Activated T-cell treated with anti-CD3 and anti-CD28 coated beads, Interleukin-2, amount 50 U/mL, for 4 hours (primary cell): Measurements from ENCODE around the gene PIKFYVE. TPM values are rescaled to one million over a fixed set of nuclear protein-coding genes. Genes with fewer than 3 reads are reported as not detected.
A peak's percentile ranks its signal among the peaks of the same experiment; 100 is the strongest.
"Not testable (repeated sequence)": the region's sequence is repeated elsewhere in the genome, so short reads cannot be mapped to it uniquely, and the experiment has no call there.

Experiments used
- ATAC-seq, 2 donors: fragments of 200-7000 bp; cut with Tn5 transposase; one replicate each; pipeline ENCODE4 v1.10.0; 2021
- DNase-seq: peaks from one replicate; pipeline ENCODE4 v3.0.0-alpha.2; 2020
- H3K27me3 Mint-ChIP-seq: one replicate; pipeline ENCODE4 v1.8.0; 2021; ENCODE audit warnings: low read depth, mixed read lengths
- H3K36me3 Mint-ChIP-seq: one replicate; pipeline ENCODE4 v1.8.0; 2022; ENCODE audit warnings: mixed read lengths; ENCODE audit not compliant: insufficient read depth
- H3K4me1 Mint-ChIP-seq: one replicate; pipeline ENCODE4 v1.8.0; 2021; ENCODE audit warnings: low read depth, mixed read lengths
- H3K4me3 Mint-ChIP-seq: one replicate; pipeline ENCODE4 v1.8.0; 2021; ENCODE audit warnings: mild to moderate bottlenecking, moderate library complexity, mixed read lengths
- H3K9me3 Mint-ChIP-seq: one replicate; pipeline ENCODE4 v1.8.0; 2021; ENCODE audit warnings: mixed read lengths
- total RNA-seq, 3 donors: library from RNA; stranded (reverse); gene quantifications; one replicate each; pipeline ENCODE4 v1.2.1, GENCODE V29; 2021

Gene PIKFYVE, protein sequence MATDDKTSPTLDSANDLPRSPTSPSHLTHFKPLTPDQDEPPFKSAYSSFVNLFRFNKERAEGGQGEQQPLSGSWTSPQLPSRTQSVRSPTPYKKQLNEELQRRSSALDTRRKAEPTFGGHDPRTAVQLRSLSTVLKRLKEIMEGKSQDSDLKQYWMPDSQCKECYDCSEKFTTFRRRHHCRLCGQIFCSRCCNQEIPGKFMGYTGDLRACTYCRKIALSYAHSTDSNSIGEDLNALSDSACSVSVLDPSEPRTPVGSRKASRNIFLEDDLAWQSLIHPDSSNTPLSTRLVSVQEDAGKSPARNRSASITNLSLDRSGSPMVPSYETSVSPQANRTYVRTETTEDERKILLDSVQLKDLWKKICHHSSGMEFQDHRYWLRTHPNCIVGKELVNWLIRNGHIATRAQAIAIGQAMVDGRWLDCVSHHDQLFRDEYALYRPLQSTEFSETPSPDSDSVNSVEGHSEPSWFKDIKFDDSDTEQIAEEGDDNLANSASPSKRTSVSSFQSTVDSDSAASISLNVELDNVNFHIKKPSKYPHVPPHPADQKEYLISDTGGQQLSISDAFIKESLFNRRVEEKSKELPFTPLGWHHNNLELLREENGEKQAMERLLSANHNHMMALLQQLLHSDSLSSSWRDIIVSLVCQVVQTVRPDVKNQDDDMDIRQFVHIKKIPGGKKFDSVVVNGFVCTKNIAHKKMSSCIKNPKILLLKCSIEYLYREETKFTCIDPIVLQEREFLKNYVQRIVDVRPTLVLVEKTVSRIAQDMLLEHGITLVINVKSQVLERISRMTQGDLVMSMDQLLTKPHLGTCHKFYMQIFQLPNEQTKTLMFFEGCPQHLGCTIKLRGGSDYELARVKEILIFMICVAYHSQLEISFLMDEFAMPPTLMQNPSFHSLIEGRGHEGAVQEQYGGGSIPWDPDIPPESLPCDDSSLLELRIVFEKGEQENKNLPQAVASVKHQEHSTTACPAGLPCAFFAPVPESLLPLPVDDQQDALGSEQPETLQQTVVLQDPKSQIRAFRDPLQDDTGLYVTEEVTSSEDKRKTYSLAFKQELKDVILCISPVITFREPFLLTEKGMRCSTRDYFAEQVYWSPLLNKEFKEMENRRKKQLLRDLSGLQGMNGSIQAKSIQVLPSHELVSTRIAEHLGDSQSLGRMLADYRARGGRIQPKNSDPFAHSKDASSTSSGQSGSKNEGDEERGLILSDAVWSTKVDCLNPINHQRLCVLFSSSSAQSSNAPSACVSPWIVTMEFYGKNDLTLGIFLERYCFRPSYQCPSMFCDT (N-terminal part only)
- 10 to 100 TPM; 13.1 to 14.8 (median 13.6) TPM for total RNA-seq

DNA sequence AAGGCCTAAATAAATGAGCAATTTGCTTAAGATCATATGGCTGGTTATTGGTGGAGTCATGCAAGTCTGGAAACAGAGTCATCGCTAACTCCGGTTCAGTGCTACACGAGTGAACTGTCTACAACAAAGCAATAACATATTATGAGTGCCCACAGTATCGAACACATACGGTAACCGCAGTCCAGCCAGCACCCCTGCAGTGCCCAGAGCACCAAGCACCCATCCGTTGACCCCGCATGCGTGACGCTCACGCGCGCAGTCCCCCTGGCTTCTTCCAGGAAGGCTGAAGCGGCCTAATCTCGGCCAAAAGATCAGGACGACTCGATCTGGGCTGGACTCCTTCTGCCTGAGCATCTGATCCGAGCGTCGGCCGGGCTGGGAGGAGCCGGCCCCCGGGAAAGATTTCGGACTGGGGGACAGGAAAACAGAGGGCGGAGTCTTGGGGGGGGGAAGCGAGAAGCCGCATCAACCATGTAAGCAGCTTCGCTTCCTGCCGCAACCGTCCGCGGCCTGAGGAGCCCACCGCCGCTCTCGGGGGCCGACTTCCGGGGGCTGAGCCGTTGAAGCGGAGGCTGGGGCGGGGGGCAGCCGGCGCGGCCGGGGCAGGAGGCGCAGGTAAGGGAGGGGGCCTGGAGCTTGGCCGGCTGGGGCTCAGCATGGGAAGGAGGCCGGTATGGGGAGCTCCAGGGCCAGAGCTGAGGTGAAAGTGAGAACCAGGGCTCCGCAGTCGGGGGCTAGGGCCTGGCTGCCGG is at the start of gene PIKFYVE:
Gene PIKFYVE (plus strand): TSS at position 455 of the 752 bp plus-strand sequence. CDS start 5,265 bp downstream, outside the sequence.
- Mint-ChIP-seq H3K4me3 (peak within 1 kb of the TSS; percentile 94), H3K9me3 (no peaks in the 10 kb centered on the region), H3K27me3 (no peaks in the 10 kb centered on the region), H3K4me1 (peaks cover 41% of the 10 kb centered on the region), H3K36me3 (peaks cover 5% of the 10 kb centered on the region)
- peak; percentile 89 to 91 for ATAC-seq
- DNase-seq, result peak; percentile 79

DNA sequence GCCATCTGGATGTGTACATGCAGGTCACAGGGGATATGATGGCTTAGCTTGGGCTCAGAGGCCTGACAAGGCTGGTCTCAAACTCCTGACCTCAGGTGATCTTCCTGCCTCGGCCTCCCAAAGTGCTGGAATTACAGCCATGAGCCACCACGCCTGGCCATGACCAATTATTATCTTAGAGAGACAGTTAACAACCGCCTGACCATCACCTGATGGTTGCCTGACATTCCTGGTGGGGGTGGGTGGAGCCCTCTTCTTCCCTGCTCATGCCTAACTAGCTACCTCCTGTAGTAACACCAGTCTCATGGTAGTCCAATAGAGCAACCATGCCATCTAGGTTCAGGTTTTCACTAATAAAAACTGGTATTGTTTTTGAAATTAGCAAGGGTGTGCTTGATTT is 44.2 kb upstream of the PIKFYVE start:
- not testable (repeated sequence) for DNase-seq, ATAC-seq, H3K27me3 Mint-ChIP-seq

DNA sequence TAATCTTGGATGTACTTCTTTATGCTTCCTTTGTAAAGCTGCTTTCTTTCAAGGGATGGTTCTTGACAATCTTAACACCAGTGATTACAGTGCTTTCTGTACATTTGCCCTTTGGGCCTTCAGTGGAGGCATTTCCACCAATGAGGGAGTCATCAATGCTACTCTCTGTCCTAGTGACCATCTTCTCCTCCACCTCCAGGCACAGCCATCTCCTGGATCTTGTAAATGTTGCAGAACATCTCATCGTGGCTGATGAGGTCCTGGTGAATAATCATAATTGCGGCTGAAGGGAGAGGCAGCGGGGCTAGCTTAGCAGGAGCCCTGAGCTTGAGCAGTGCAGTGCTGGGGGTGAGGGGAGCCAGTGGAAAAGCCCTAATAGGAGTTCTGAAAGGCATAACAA is 43.7 kb upstream of the PIKFYVE start:
- DNase-seq, result no peak
- no peaks in the 10 kb centered on the region for H3K36me3 Mint-ChIP-seq
- no peak for ATAC-seq
- H3K9me3 Mint-ChIP-seq, result peaks cover 11% of the 10 kb centered on the region
- H3K4me1 Mint-ChIP-seq, result no peaks in the 10 kb centered on the region
- H3K27me3 Mint-ChIP-seq, result peaks cover 2% of the 10 kb centered on the region
- H3K4me3 Mint-ChIP-seq, result no peak overlapping the region

More for the DNA sequence above, 44.2 kb upstream of the PIKFYVE start:
- not testable (repeated sequence) for H3K4me1 Mint-ChIP-seq, H3K4me3 Mint-ChIP-seq, H3K36me3 Mint-ChIP-seq
- peaks cover 11% of the 10 kb centered on the region for H3K9me3 Mint-ChIP-seq

DNA sequence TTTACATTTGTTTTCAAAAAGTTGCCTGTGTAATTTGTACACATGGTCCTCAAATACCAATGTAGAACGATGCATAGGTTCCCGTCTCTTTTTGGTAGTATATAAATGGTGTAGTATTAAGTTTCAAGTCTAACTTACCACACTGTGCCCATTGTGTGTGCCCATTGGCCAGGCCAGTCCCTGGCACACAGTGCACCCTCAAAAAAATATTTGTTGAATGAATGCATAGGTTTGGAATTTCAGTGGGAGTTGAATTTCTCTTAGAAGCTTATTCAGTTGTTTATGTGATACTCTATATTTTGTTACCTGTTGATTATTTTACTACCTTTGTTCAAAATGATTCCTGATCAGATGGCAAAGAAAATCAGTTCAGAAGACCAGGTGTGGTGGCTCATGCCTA is 41.3 kb upstream of the PIKFYVE start:
- no peak overlapping the region for H3K4me3 Mint-ChIP-seq
- peaks cover 2% of the 10 kb centered on the region for H3K27me3 Mint-ChIP-seq
- no peak for ATAC-seq
- no peaks in the 10 kb centered on the region for H3K36me3 Mint-ChIP-seq
- no peak for DNase-seq
- H3K9me3 Mint-ChIP-seq, result peaks cover 8% of the 10 kb centered on the region
- H3K4me1 Mint-ChIP-seq, result no peaks in the 10 kb centered on the region

DNA sequence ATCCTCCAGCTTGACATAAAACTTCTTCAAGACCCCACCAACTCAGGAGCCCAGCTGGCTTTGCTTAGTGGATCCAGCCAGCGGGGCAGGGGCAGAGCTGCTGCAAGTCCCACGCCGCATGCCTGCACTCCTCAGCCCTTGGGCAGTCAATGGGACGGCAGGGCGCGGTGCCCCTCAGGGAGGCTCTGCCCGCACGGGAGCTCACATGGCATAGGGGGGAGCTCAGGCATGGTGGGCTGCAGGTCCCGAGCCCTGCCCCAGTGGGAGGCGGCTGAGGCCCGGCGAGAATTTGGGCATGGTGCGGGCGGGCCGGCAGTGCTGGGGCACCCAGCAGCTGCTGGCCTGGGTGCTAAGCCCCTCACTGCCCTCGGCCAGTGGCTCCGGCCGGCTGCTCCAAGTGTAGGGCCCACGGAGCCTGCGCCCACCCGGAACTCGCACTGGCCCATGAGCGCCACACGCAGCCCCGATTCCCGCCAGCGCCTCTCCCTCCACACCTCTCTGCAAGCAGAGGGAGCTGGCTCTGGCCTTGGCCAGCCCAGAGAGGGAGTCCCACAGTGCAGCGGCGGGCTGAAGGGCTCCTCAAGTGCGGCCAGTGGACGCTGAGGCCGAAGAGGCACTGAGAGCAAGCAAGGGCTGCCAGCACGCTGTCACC is 38.3 kb upstream of the PIKFYVE start:
- no peak for DNase-seq
- Mint-ChIP-seq H3K9me3 (peaks cover 11% of the 10 kb centered on the region), H3K27me3 (peaks cover 2% of the 10 kb centered on the region), H3K4me1 (no peaks in the 10 kb centered on the region), H3K36me3 (no peaks in the 10 kb centered on the region), H3K4me3 (no peak overlapping the region)
- ATAC-seq, result no peak

DNA sequence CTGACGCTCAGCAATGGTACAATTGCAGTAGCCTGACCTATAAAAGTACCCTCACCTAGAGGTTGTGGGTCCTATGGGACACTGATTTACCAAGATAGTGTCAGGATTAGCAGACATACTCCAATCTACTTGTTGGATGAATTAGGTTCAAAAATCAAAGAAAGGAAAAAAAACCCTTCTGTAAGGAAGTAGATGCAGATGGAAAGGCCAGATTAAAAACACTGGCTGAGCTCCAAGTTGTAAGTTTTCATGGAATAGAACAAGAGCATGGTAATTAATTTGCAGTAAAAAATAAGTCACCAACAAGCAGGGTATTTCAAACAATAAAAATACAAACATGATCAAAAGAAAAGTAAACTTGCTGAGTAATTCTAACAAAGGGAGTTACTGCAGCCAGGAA is 37.6 kb upstream of the PIKFYVE start:
- no peaks in the 10 kb centered on the region for H3K36me3 Mint-ChIP-seq
- peaks cover 2% of the 10 kb centered on the region for H3K27me3 Mint-ChIP-seq
- H3K9me3 Mint-ChIP-seq, result peaks cover 11% of the 10 kb centered on the region
- DNase-seq (no peak), ATAC-seq (no peak)
- no peak overlapping the region for H3K4me3 Mint-ChIP-seq
- no peaks in the 10 kb centered on the region for H3K4me1 Mint-ChIP-seq

DNA sequence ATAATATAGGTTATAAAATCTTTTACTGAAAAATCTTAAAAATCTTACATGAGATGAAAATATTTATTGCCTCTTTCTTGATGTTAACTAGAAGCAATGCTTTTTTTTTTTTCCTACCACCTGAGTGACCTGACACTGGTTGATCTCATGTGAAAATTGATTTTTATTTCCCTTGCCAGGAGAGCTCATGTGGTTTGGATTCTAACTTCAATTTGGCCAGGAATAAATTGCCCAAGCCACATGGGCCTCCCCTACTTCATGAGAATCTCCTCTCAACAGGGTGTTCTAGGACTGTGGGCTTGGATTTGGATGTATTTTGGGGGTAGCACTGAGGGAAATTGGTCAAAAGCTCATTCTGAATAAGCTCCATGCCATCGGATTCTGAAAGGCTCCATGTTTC is 31.3 kb upstream of the PIKFYVE start:
- ATAC-seq, result no peak
- H3K4me3 Mint-ChIP-seq, result no peak overlapping the region
- H3K9me3 Mint-ChIP-seq, result peaks cover 11% of the 10 kb centered on the region
- no peaks in the 10 kb centered on the region for H3K4me1 Mint-ChIP-seq
- H3K27me3 Mint-ChIP-seq, result no peaks in the 10 kb centered on the region
- no peak for DNase-seq
- peaks cover 32% of the 10 kb centered on the region for H3K36me3 Mint-ChIP-seq

DNA sequence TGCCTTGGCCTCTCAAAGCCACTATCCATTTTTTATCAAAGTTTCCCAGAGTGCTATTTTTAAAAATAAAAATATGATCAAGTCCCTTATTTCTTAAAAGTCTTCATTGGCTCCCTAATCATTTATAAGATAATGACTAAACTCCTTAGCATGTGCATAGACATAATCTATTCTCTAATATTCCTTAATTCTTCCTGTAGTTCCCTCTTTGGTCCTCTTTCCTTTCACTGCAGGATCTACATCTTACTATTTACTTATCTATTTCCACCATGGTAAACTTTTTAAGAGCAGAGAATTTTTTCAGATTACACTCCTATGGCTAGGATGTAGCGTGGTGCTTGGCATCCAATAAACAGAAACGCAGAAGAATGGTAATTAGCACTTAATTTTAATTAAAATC is 30.2 kb upstream of the PIKFYVE start:
- peaks cover 36% of the 10 kb centered on the region for H3K36me3 Mint-ChIP-seq

DNA sequence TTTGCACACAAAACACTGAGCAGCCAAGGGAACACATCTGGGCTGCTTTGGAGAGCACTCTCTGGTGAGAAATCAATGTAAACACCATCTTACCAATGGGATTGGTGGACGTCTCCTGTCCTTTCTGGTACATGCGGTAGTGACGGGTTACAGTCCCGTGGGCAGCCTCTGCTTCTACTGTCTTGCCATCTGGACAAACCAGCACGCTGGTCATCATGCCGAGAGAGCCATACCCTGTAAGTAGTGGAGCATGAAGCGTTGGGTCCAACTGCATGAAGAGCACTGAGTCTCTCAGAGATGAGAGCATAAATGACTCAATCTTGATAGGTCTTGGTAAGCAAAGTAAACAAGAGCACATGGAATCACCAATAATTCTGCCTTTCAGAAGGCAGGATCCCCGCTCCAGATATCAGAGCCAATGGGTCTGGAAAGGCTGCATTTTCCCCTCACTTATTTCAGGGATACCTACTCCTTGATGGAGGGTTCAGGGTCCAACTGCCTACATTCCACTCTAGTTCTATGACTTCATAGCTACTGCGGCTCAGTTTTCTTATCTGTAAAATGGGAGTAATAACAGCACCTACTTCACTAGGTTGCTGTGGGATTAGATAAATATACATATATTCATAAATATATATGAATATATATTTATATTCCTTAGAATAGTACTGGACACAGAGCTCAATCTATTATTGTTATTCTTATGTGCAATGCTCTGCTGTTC is 26.1 kb upstream of the PIKFYVE start:
- no peaks in the 10 kb centered on the region for H3K9me3 Mint-ChIP-seq
- no peak for DNase-seq
- H3K4me3 Mint-ChIP-seq, result no peak overlapping the region
- no peaks in the 10 kb centered on the region for H3K27me3 Mint-ChIP-seq
- ATAC-seq, result no peak
- H3K4me1 Mint-ChIP-seq, result no peaks in the 10 kb centered on the region
- peaks cover 53% of the 10 kb centered on the region for H3K36me3 Mint-ChIP-seq

More for the DNA sequence above, 30.2 kb upstream of the PIKFYVE start:
- DNase-seq, result no peak
- no peaks in the 10 kb centered on the region for H3K27me3 Mint-ChIP-seq
- no peaks in the 10 kb centered on the region for H3K4me1 Mint-ChIP-seq
- H3K4me3 Mint-ChIP-seq, result no peak overlapping the region
- no peak for ATAC-seq
- H3K9me3 Mint-ChIP-seq, result peaks cover 11% of the 10 kb centered on the region

DNA sequence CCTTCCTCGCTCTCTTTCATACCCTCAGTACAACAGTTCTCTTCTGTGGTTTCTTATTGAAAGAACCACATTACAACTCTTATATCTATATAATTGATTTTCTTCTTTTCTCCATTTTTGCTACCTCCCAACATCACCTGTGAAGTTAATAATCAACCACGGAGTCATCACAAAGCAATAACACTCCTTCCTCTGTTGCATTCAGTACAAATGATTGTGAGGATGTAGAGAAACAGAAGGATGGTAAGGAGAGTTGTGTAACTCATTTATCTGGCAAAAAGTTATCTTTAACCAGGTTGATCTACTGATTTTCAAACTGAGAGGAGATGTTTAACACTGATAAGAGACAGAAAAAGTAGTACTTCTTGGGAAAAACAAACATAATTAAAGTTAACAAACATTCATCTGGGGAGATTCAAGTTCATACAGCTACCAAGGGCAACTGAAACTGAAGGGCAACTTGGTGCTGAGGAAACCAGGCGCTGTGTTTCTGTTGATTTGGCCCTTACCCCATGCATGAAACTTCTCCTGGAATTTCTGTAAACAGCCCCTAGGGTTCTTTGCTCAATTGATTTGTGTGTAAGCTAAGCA is 25.3 kb upstream of the PIKFYVE start:
- no peaks in the 10 kb centered on the region for H3K4me1 Mint-ChIP-seq
- no peaks in the 10 kb centered on the region for H3K9me3 Mint-ChIP-seq
- H3K27me3 Mint-ChIP-seq, result no peaks in the 10 kb centered on the region
- no peak overlapping the region for H3K4me3 Mint-ChIP-seq
- ATAC-seq (no peak), DNase-seq (no peak)
- peaks cover 51% of the 10 kb centered on the region for H3K36me3 Mint-ChIP-seq

DNA sequence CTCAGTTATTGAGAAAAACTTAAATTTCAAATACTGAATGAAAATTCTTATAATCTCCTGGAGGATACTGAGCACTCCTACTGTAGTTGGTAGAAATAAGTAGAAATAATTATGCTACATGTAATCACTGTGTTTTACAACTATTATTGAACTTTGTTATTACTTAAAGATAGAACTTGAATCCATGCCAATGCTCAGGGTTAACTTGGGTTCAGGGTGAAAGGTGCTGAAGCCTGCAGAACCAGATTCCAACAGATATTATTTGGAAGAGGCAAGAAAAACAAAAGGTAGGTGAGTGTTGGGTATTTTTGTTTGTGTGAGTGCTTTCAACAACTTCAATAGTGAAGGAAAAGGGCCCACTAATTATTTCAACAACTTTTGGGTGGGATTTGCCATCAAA is 21.6 kb upstream of the PIKFYVE start:
- peaks cover 40% of the 10 kb centered on the region for H3K36me3 Mint-ChIP-seq
- no peaks in the 10 kb centered on the region for H3K9me3 Mint-ChIP-seq
- no peaks in the 10 kb centered on the region for H3K4me1 Mint-ChIP-seq
- no peaks in the 10 kb centered on the region for H3K27me3 Mint-ChIP-seq
- DNase-seq (no peak), ATAC-seq (no peak)
- no peak overlapping the region for H3K4me3 Mint-ChIP-seq

DNA sequence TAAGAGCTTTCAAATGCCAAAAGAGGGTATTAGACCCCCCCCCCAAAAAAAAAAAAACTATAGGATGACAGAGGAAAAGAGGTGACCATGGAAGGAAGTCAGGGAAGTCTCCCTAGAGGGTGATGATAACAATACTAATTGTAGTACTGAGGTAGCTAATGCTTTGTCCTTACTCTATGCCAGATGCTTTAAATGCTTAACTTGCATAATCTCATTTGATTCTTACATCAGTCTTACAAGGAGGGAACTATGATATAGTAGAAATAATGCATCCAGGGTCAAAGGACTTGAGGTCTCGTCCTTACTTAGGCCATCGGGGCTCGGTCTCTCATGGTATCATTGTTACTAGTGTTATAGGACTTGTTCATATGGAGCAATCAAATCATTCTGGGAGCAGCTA is 20.3 kb upstream of the PIKFYVE start:
- H3K36me3 Mint-ChIP-seq, result peaks cover 41% of the 10 kb centered on the region
- no peak for ATAC-seq

More for the DNA sequence above, 20.3 kb upstream of the PIKFYVE start:
- no peak overlapping the region for H3K4me3 Mint-ChIP-seq
- no peak for DNase-seq
- no peaks in the 10 kb centered on the region for H3K9me3 Mint-ChIP-seq
- H3K4me1 Mint-ChIP-seq, result no peaks in the 10 kb centered on the region
- no peaks in the 10 kb centered on the region for H3K27me3 Mint-ChIP-seq
